Tibial artery (tissue), 4 donors: ENCODE measurements around the gene ATG7.

Experiments used
- DNase-seq, 2 donors: peaks; one replicate each; pipeline ENCODE4 v3.0.0-alpha.2; 2019
- H3K27ac ChIP-seq, 2 donors: fragments of 200-600 bp; sonication (generic) in 1 of 2; 1 replicate in 1 of 2; 2 replicates in 1 of 2; pipeline ENCODE4 v1.5.1; 2018 to 2019; ENCODE audit warnings: mild to moderate bottlenecking in 1 of 2
- H3K27me3 ChIP-seq, 2 donors: fragments of 200-600 bp; sonication (generic) in 1 of 2; one replicate each; pipeline versions ENCODE4 v1.5.1 to v1.6.0; 2016 to 2019
- H3K36me3 ChIP-seq, 3 donors: fragments of 200-600 bp; sonication (generic) in 2 of 3; one replicate each; pipeline ENCODE4 v1.5.1; 2016 to 2019; ENCODE audit warnings: mild to moderate bottlenecking in 2 of 3
- H3K4me1 ChIP-seq, 4 donors: fragments of 200-600 bp; sonication (generic) in 2 of 4; 1 replicate in 3 of 4; 2 replicates in 1 of 4; pipeline ENCODE4 v1.5.1; 2016 to 2019
- H3K4me3 ChIP-seq, 2 donors: fragments of 200-600 bp; sonication (generic) in 1 of 2; 1 replicate in 1 of 2; 2 replicates in 1 of 2; pipeline ENCODE4 v1.5.1; 2018 to 2019; ENCODE audit warnings: mild to moderate bottlenecking in 2 of 2
- H3K9me3 ChIP-seq, 3 donors: fragments of 200-600 bp; sonication (generic) in 1 of 3; one replicate each; pipeline ENCODE4 v1.5.1; 2016 to 2019
- CTCF ChIP-seq, 2 experiments: fragments of 200-600 bp in 1 of 2; fragments of 450-650 bp in 1 of 2; IDR thresholded peaks; one replicate each; pipeline ENCODE4 v1.5.1; 2017 to 2019; ENCODE audit warnings: antibody characterized with exemption in 2 of 2, mild to moderate bottlenecking in 1 of 2, moderate library complexity in 1 of 2
- intact Hi-C: fragments of 100-400 bp; cut with DNase I; formaldehyde crosslinking; loops from one replicate; pipeline ENCODE4 v1.15.0; 2023; ENCODE audit warnings: low total_unique reads

ATG7 gene

GRCh38 chr3:11271986-11272904 is at the start of gene ATG7:
Gene ATG7 (plus strand): TSS chr3:11272397. CDS start chr3:11298696, 26,299 bp downstream.
- no peaks in the 10 kb centered on the region for H3K9me3 ChIP-seq
- H3K36me3 ChIP-seq: peaks cover 0 to 4% (median 0%) of the 10 kb centered on the region in 3 donors
- TF ChIP-seq CTCF (IDR thresholded peaks at IDR 0.05): peak in 1 of 2 experiments; percentile 41
- peak within 1 kb of the TSS; percentile 71 to 77 for H3K4me3 ChIP-seq
- H3K27me3 ChIP-seq: no peaks in the 10 kb centered on the region
- intact Hi-C loops: loop anchor here (10.0 kb wide), 2 partner anchors 137 to 383 kb away; no protein-coding TSS in a partner anchor
- DNase-seq: peak; percentile 96 to 98
- peak within 1 kb of the TSS; percentile 77 to 84 for H3K27ac ChIP-seq
- H3K4me1 ChIP-seq: peaks cover 0 to 19% (median 12%) of the 10 kb centered on the region in 4 donors

DNA sequence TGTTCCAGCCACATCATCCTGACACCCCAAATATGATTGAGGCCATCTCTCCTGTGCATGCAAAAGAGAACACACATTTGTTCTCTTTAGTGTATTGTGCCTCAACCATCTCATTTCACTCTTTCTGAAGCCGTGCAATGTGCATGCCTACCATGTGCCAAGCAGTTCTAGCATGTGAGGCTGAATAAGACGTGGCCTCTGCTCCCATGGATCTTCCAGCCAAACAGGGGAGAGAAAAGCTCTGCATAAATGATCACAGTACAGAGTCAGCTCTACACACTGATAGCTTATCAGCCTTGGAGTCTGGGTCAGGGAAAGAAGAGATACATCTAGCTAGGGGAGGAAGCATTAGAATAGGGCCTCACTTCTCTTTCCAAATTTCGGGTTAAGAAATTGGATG is 48.2 kb upstream of the ATG7 start:
- Histone ChIP-seq H3K4me1 (peaks cover 0 to 38% (median 8%) of the 10 kb centered on the region in 4 donors), H3K36me3 (peaks cover 0 to 4% (median 0%) of the 10 kb centered on the region in 3 donors), H3K27ac (no peak overlapping the region), H3K4me3 (no peak overlapping the region), H3K9me3 (no peaks in the 10 kb centered on the region), H3K27me3 (no peaks in the 10 kb centered on the region)
- no peak for DNase-seq
- TF ChIP-seq CTCF (IDR thresholded peaks at IDR 0.05): no peak
- intact Hi-C loops: loop anchor here (5.0 kb wide), 1 partner anchor 162 kb away; no protein-coding TSS in a partner anchor

DNA sequence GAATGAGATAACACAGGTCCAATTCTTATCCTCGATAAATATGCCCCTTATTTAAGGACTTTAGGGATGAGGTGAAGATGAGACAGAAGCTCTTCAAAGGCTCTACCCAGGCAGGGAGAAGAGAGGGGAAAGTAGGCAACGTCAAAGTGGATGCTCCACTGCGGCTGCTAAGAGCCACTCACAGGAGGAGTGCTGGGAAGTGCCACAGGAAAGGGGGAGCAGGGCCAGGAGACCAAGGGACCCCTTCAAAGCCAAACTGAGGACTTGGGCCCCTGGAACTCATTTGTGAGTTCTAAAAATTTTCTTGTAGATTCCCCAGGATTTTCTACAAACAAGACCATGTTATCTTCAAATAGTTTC is 47.3 kb upstream of the ATG7 start:
- Histone ChIP-seq H3K9me3 (no peaks in the 10 kb centered on the region), H3K4me3 (peak overlapping the region in 1 of 2 donors; percentile 11), H3K27me3 (no peaks in the 10 kb centered on the region), H3K27ac (peak overlapping the region; percentile 66 to 78), H3K4me1 (peaks cover 0 to 35% (median 8%) of the 10 kb centered on the region in 4 donors), H3K36me3 (peaks cover 0 to 4% (median 0%) of the 10 kb centered on the region in 3 donors)
- intact Hi-C loops: loop anchor here (5.0 kb wide), 1 partner anchor 163 kb away; no protein-coding TSS in a partner anchor
- no peak for DNase-seq
- no peak for TF ChIP-seq CTCF (IDR thresholded peaks at IDR 0.05)

DNA sequence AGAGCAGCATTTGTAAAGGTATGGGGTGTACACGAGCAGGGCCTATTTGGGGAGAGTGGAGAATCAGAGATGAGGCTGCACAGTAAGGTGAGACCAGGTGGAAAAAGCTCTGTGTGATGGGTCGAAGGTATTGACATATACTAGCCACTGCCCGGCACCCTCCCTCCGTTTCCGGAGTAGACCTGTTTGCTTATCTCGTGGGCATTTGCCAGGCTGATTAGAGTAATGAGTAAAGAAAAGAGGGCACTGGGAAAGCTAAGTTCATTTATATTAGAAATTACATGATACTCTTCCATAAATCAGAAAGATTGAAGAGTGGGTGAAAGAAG is 46.2 kb upstream of the ATG7 start:
- Histone ChIP-seq H3K9me3 (no peaks in the 10 kb centered on the region), H3K4me1 (peaks cover 0 to 42% (median 11%) of the 10 kb centered on the region in 4 donors), H3K27me3 (no peaks in the 10 kb centered on the region), H3K27ac (peak overlapping the region in 1 of 2 donors; percentile 78), H3K36me3 (peaks cover 0 to 4% (median 0%) of the 10 kb centered on the region in 3 donors), H3K4me3 (no peak overlapping the region)
- DNase-seq: no peak
- intact Hi-C loops: no loop called here
- TF ChIP-seq CTCF (IDR thresholded peaks at IDR 0.05): no peak

DNA sequence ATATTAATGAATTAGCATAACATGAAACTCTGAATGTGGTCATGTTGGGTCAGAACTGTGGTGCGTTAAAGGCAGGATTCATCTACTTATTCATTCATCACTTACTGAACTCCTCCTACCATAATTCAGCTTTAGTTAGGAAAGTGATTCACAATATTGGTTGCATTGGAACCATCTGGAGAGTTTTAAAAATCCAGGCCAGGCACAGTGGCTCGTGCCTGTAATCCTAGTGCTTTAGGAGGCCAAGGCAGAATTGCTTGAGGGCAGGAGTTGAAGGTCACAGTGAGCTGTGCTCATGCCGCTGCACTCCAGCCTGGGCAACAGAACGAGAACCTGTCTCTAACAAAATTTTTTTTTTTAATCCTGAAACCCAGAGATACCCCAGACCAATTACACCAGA is 44.2 kb upstream of the ATG7 start:
- H3K27ac ChIP-seq: no peak overlapping the region

More for the DNA sequence above, 44.2 kb upstream of the ATG7 start:
- TF ChIP-seq CTCF (IDR thresholded peaks at IDR 0.05): no peak
- intact Hi-C loops: no loop called here
- Histone ChIP-seq H3K36me3 (peaks cover 0 to 4% (median 0%) of the 10 kb centered on the region in 3 donors), H3K4me1 (peaks cover 0 to 28% (median 9%) of the 10 kb centered on the region in 4 donors), H3K9me3 (no peaks in the 10 kb centered on the region), H3K27me3 (no peaks in the 10 kb centered on the region), H3K4me3 (no peak overlapping the region)
- DNase-seq: no peak
